ENCODE results near the gene C16orf54.
"Not testable (repeated sequence)": the region's sequence is repeated elsewhere in the genome, so short reads cannot be mapped to it uniquely, and the experiment has no call there.

C16orf54 gene

DNA sequence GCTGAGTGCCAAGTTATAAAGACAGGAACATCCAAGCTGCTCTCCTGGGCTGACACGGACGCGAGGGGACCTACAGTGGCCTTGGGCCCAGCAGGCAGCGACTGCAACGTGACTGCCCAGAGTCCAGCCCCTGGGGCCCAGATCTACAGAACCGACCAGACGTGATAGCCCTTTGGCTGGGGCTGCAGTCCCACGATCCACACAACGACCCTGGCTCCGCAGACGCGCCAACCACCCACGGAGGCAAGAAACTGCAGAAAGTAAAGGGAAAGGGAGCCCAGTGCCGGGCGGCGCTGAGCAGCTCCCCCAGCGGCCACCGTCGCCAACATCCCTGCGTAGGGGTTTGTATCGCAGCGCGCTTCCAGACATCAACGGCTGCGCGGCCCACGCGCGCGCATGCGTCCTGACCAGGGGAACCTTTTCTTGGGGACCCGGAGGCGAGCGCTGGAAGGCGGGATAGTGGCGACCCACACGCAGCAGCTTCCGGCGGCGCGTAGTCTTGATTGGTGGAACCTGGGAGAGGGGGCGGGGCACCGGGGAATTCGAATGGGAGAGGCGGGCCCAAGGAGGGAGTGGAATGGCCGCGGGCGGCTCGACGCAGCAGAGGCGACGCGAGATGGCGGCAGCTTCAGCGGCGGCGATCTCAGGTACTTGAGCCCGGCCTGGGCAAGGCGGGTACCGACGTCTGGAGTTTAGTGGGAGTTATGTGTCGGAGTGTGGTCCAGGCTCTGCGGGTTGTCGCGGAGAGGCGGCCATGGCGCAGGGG lies 44.6 kb upstream of the C16orf54 start, which contains the start of gene KIF22:
Gene KIF22 (plus strand): TSS at position 569 of the 766 bp plus-strand sequence. CDS start 9 bp downstream, at position 578.
- Mint-ChIP-seq H3K36me3 (ENCODE audit: low read depth) (peaks cover 27% of the 10 kb centered on the region), H3K9me3 (peaks cover 3% of the 10 kb centered on the region), H3K27ac (peak within 1 kb of the TSS; percentile 99), H3K4me1 (peaks cover 46% of the 10 kb centered on the region), H3K27me3 (ENCODE audit: low read depth, poor library complexity) (peaks cover 4% of the 10 kb centered on the region), H3K4me3 (peak within 1 kb of the TSS; percentile 99)
- TF ChIP-seq CTCF (IDR thresholded peaks at IDR 0.05), result peak; percentile 69
- peak; percentile 100 for DNase-seq

DNA sequence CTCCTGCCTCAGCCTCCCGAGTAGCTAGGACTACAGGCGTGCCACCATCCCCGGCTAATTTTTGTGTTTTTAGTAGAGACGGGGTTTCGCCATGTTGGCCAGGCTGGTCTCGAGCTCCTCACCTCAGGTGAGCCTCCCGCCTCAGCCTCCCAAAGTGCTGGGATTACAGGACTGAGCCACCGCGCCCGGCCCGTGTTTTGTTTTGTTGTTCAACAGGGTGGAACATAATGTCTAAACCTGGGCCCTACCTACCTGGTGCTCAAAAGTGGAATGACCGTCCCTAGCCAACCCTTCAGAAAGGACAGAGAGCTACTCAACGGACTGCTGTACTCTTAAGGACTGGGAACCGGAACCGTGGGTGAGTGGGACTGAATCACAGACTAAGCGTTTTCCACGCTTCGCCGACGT lies 44.0 kb upstream of the C16orf54 start:
- peaks cover 10% of the 10 kb centered on the region for H3K27me3 Mint-ChIP-seq (ENCODE audit: low read depth, poor library complexity)
- peak overlapping the region; percentile 99 for H3K27ac Mint-ChIP-seq
- peaks cover 4% of the 10 kb centered on the region for H3K9me3 Mint-ChIP-seq
- peak overlapping the region; percentile 99 for H3K4me3 Mint-ChIP-seq
- DNase-seq, result no peak
- peaks cover 47% of the 10 kb centered on the region for H3K4me1 Mint-ChIP-seq
- H3K36me3 Mint-ChIP-seq (ENCODE audit: low read depth), result peaks cover 23% of the 10 kb centered on the region
- TF ChIP-seq CTCF (IDR thresholded peaks at IDR 0.05), result no peak

DNA sequence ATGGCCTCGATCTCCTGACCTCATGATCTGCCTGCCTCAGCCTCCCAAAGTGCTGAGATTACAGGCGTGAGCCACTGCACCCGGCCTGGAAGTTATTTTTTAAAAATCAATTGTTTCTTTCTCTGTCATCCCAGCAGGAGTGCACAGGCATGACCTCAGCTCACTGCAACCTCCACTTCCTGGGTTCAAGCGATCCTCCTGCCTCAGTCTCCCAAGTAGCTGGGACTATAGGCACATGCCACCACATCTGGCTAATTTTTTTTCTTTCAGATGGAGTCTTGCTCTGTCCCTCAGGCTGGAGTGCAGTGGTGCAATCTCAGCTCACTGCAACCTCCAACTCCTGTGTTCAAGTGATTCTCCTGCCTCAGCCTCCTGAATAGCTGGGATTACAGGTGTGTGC lies 41.4 kb upstream of the C16orf54 start:
- peaks cover 36% of the 10 kb centered on the region for H3K4me1 Mint-ChIP-seq
- H3K27ac Mint-ChIP-seq; H3K36me3 Mint-ChIP-seq (ENCODE audit: low read depth); H3K4me3 Mint-ChIP-seq; DNase-seq: not testable (repeated sequence)
- peaks cover 16% of the 10 kb centered on the region for H3K9me3 Mint-ChIP-seq
- peaks cover 18% of the 10 kb centered on the region for H3K27me3 Mint-ChIP-seq (ENCODE audit: low read depth, poor library complexity)

DNA sequence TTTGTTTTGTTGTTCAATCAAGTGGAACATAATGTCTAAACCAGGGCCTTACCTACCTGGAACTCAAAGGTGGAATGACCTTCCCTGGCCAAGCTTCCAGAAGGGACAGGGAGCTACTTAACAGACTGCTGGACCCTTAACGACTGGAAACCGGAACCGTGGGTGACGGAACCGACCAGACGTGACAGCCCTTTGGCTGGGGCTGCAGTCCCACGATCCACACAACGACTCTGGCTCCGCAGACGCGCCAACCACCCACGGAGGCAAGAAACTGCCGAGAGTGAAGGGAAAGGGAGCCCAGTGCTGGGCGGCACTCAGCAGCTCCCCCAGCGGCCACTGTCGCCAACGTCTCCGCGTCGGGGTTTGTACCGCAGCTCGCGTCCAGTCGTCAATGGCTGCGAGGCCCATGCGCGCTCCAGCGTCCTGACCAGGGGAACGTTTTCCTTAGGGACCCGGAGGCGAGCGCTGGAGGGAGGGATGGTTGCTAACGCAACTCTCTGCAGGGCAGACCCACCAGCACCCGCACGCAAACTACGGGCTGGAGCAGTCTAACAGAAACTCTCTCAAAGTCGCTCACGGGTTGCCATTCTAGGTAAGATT lies 39.2 kb upstream of the C16orf54 start:
- TF ChIP-seq CTCF (IDR thresholded peaks at IDR 0.05), result peak; percentile 66
- H3K4me1 Mint-ChIP-seq, result peaks cover 19% of the 10 kb centered on the region
- DNase-seq, result peak; percentile 76
- H3K36me3 Mint-ChIP-seq (ENCODE audit: low read depth), result no peaks in the 10 kb centered on the region
- H3K4me3 Mint-ChIP-seq, result peak overlapping the region; percentile 58
- H3K27ac Mint-ChIP-seq, result no peak overlapping the region
- H3K27me3 Mint-ChIP-seq (ENCODE audit: low read depth, poor library complexity), result peaks cover 38% of the 10 kb centered on the region
- peaks cover 16% of the 10 kb centered on the region for H3K9me3 Mint-ChIP-seq

GRCh38 chr16:29784157-29784556 lies 38.4 kb upstream of the C16orf54 start:
- no peak overlapping the region for H3K4me3 Mint-ChIP-seq
- no peak overlapping the region for H3K27ac Mint-ChIP-seq
- TF ChIP-seq CTCF (IDR thresholded peaks at IDR 0.05), result no peak
- peaks cover 16% of the 10 kb centered on the region for H3K4me1 Mint-ChIP-seq
- H3K9me3 Mint-ChIP-seq, result peaks cover 16% of the 10 kb centered on the region
- no peak for DNase-seq
- peaks cover 47% of the 10 kb centered on the region for H3K27me3 Mint-ChIP-seq (ENCODE audit: low read depth, poor library complexity)
- no peaks in the 10 kb centered on the region for H3K36me3 Mint-ChIP-seq (ENCODE audit: low read depth)

GRCh38 chr16:29783094-29783953 lies 37.5 kb upstream of the C16orf54 start:
- Mint-ChIP-seq H3K27me3 (ENCODE audit: low read depth, poor library complexity) (peaks cover 55% of the 10 kb centered on the region), H3K9me3 (peaks cover 16% of the 10 kb centered on the region), H3K4me1 (peaks cover 16% of the 10 kb centered on the region)
- DNase-seq; H3K27ac Mint-ChIP-seq; H3K36me3 Mint-ChIP-seq (ENCODE audit: low read depth); H3K4me3 Mint-ChIP-seq: not testable (repeated sequence)
